Activated CD4-positive, CD25-positive, alpha-beta regulatory T cell treated with anti-CD3 and anti-CD28 coated beads, Interleukin-2, amount 50 U/mL, for 16 hours (primary cell): Measurements from ENCODE around the gene VWA3B.

Source experiments
- DNase-seq: peaks from one replicate; pipeline ENCODE4 v3.0.0-alpha.2; 2020; ENCODE audit warnings: low read depth, low spot score

VWA3B gene

GRCh38 chr2:98172951-98173350, 86.0 kb downstream of the VWA3B start:
- DNase-seq = no peak

- no peak for DNase-seq
Measured at GRCh38 chr2:98175811-98176210, 88.8 kb downstream of the VWA3B start.

- no peak for DNase-seq
Measured at GRCh38 chr2:98177286-98177685, 90.3 kb downstream of the VWA3B start.

- DNase-seq = no peak
Measured at GRCh38 chr2:98177986-98178385, 91.0 kb downstream of the VWA3B start.

- no peak for DNase-seq
Measured at GRCh38 chr2:98180456-98180855, 93.5 kb downstream of the VWA3B start.

GRCh38 chr2:98181346-98181745, 94.4 kb downstream of the VWA3B start:
- no peak for DNase-seq

GRCh38 chr2:98185801-98186200, 98.8 kb downstream of the VWA3B start:
- DNase-seq = no peak

GRCh38 chr2:98187194-98187593, 100.2 kb downstream of the VWA3B start:
- no peak for DNase-seq

GRCh38 chr2:98188351-98189046, 101.5 kb downstream of the VWA3B start:
- DNase-seq = no peak

- DNase-seq = no peak
Measured at GRCh38 chr2:98191883-98192282, 104.9 kb downstream of the VWA3B start.

- DNase-seq = no peak
Measured at GRCh38 chr2:98201576-98201975, 114.6 kb downstream of the VWA3B start.

GRCh38 chr2:98205889-98206288, 118.9 kb downstream of the VWA3B start:
- DNase-seq = no peak

GRCh38 chr2:98212092-98213000, 125.4 kb downstream of the VWA3B start:
- DNase-seq = no peak

- no peak for DNase-seq
Measured at GRCh38 chr2:98216616-98217015, 129.6 kb downstream of the VWA3B start.

- DNase-seq = no peak
Measured at GRCh38 chr2:98219152-98219551, 132.2 kb downstream of the VWA3B start.

- DNase-seq = no peak
Measured at GRCh38 chr2:98233941-98234340, 147.0 kb downstream of the VWA3B start.

- no peak for DNase-seq
Measured at GRCh38 chr2:98234776-98235175, 147.8 kb downstream of the VWA3B start.

GRCh38 chr2:98236935-98237334, 150.0 kb downstream of the VWA3B start:
- no peak for DNase-seq

GRCh38 chr2:98240786-98241398, 153.9 kb downstream of the VWA3B start:
- DNase-seq = no peak

GRCh38 chr2:98241592-98241991, 154.6 kb downstream of the VWA3B start:
- no peak for DNase-seq

GRCh38 chr2:98242003-98242402, 155.0 kb downstream of the VWA3B start:
- no peak for DNase-seq

GRCh38 chr2:98245491-98245890, 158.5 kb downstream of the VWA3B start:
- DNase-seq = no peak

- no peak for DNase-seq
Measured at GRCh38 chr2:98247383-98247782, 160.4 kb downstream of the VWA3B start.
